Activated T-helper 1 cell treated with anti-CD3 and anti-CD28 coated beads, Interleukin-2, amount 50 U/mL, for 16 hours (primary cell): Measurements from ENCODE around the gene SLC5A7.

Experiments
- DNase-seq, 2 donors: peaks; one replicate each; pipeline ENCODE4 v3.0.0-alpha.2; 2020; ENCODE audit warnings: low read depth in 1 of 2, low spot score in 1 of 2

SLC5A7 gene

GRCh38 chr2:107986278-107987217 lies at the start of gene SLC5A7:
SLC5A7 (plus strand) TSS chr2:107986524; CDS start chr2:107988156, 1,632 bp downstream.
- no peak for DNase-seq

- no peak for DNase-seq
Observed at GRCh38 chr2:107961395-107961794, 24.9 kb upstream of the SLC5A7 start.

GRCh38 chr2:107964185-107964584 lies 22.1 kb upstream of the SLC5A7 start:
- no peak for DNase-seq

GRCh38 chr2:107984707-107985106 lies 1.6 kb upstream of the SLC5A7 start:
- no peak for DNase-seq

- no peak for DNase-seq
Observed at GRCh38 chr2:107988108-107988507, 1.8 kb downstream of the SLC5A7 start.

- DNase-seq: no peak
Observed at GRCh38 chr2:107989445-107989844, 3.1 kb downstream of the SLC5A7 start.

GRCh38 chr2:107990718-107991117 lies 4.4 kb downstream of the SLC5A7 start:
- no peak for DNase-seq

GRCh38 chr2:107992069-107992468 lies 5.7 kb downstream of the SLC5A7 start:
- DNase-seq: no peak

- no peak for DNase-seq
Observed at GRCh38 chr2:107999158-107999557, 12.8 kb downstream of the SLC5A7 start.

GRCh38 chr2:108010912-108011591 lies 24.7 kb downstream of the SLC5A7 start:
- no peak for DNase-seq

GRCh38 chr2:108013305-108013704 lies 27.0 kb downstream of the SLC5A7 start:
- no peak for DNase-seq

- no peak for DNase-seq
Observed at GRCh38 chr2:108022628-108023027, 36.3 kb downstream of the SLC5A7 start.

- DNase-seq: no peak
Observed at GRCh38 chr2:108023776-108024175, 37.5 kb downstream of the SLC5A7 start.

- DNase-seq: no peak
Observed at GRCh38 chr2:108026092-108026794, 39.9 kb downstream of the SLC5A7 start.

- no peak for DNase-seq
Observed at GRCh38 chr2:108029496-108029895, 43.2 kb downstream of the SLC5A7 start.

- DNase-seq: no peak
Observed at GRCh38 chr2:108029912-108030311, 43.6 kb downstream of the SLC5A7 start.

- DNase-seq: no peak
Observed at GRCh38 chr2:108031471-108031941, 45.2 kb downstream of the SLC5A7 start.

GRCh38 chr2:108034843-108035242 lies 48.5 kb downstream of the SLC5A7 start:
- no peak for DNase-seq

GRCh38 chr2:108048752-108049151 lies 62.4 kb downstream of the SLC5A7 start:
- no peak for DNase-seq

GRCh38 chr2:108058576-108059137 lies 72.3 kb downstream of the SLC5A7 start:
- no peak for DNase-seq

- no peak for DNase-seq
Observed at GRCh38 chr2:108061439-108062042, 75.2 kb downstream of the SLC5A7 start.
